ENCODE data around the gene BEST1. TPM values are rescaled to one million over a fixed set of nuclear protein-coding genes. Genes with fewer than 3 reads are reported as not detected.

The BEST1 gene
- total and polyA plus RNA-seq, 2 of the 13 experiments (the other 11 are each of a cell fraction or from before 2014, with no cell fraction given), result 0.09 to 0.65 TPM

- TF ChIP-seq, protein P1, sequence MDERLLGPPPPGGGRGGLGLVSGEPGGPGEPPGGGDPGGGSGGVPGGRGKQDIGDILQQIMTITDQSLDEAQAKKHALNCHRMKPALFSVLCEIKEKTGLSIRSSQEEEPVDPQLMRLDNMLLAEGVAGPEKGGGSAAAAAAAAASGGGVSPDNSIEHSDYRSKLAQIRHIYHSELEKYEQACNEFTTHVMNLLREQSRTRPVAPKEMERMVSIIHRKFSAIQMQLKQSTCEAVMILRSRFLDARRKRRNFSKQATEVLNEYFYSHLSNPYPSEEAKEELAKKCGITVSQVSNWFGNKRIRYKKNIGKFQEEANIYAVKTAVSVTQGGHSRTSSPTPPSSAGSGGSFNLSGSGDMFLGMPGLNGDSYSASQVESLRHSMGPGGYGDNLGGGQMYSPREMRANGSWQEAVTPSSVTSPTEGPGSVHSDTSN (CRISPR knock-in tag; IDR thresholded peaks at IDR 0.05), result no peak
- peak; percentile 30; the same call in 1 of the 2 replicates for TF ChIP-seq ATF2 (CRISPR knock-in tag; IDR thresholded peaks at IDR 0.05)
- no peak for TF ChIP-seq SALL2 (CRISPR knock-in tag; IDR thresholded peaks at IDR 0.05)
- TF ChIP-seq HDAC1 (CRISPR knock-in tag; IDR thresholded peaks at IDR 0.05), result 0 out of 2 replicates have a peak, but pooled peaks have one; percentile 21
- no peak for TF ChIP-seq DR1 (CRISPR knock-in tag; IDR thresholded peaks at IDR 0.05)
- no peak for TF ChIP-seq ZFYVE20 (CRISPR knock-in tag; IDR thresholded peaks at IDR 0.05; ENCODE audit: borderline replicate concordance, low read depth)
- TF ChIP-seq KDM5A (IDR thresholded peaks at IDR 0.05; ENCODE audit: borderline replicate concordance, low read length), result no peak
- TF ChIP-seq ZNF549 (CRISPR knock-in tag; IDR thresholded peaks at IDR 0.05), result no peak
- TF ChIP-seq E2F1 (CRISPR knock-in tag; IDR thresholded peaks at IDR 0.05), result no peak
- TF ChIP-seq, protein P2, sequence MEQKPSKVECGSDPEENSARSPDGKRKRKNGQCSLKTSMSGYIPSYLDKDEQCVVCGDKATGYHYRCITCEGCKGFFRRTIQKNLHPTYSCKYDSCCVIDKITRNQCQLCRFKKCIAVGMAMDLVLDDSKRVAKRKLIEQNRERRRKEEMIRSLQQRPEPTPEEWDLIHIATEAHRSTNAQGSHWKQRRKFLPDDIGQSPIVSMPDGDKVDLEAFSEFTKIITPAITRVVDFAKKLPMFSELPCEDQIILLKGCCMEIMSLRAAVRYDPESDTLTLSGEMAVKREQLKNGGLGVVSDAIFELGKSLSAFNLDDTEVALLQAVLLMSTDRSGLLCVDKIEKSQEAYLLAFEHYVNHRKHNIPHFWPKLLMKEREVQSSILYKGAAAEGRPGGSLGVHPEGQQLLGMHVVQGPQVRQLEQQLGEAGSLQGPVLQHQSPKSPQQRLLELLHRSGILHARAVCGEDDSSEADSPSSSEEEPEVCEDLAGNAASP (CRISPR knock-in tag; IDR thresholded peaks at IDR 0.05; ENCODE audit: borderline replicate concordance), result no peak
- 0 out of 2 replicates have a peak, but pooled peaks have one; percentile 23 for TF ChIP-seq IRF2 (CRISPR knock-in tag; IDR thresholded peaks at IDR 0.05)
- no peak for TF ChIP-seq ZSCAN21 (CRISPR knock-in tag; IDR thresholded peaks at IDR 0.05; ENCODE audit: borderline replicate concordance)
- no peak for TF ChIP-seq ARID2 (CRISPR knock-in tag; IDR thresholded peaks at IDR 0.05; ENCODE audit: borderline replicate concordance)
- TF ChIP-seq ZNF768 (CRISPR knock-in tag; IDR thresholded peaks at IDR 0.05), result no peak
- peak; percentile 59 for TF ChIP-seq ZMYM4 (CRISPR knock-in tag; IDR thresholded peaks at IDR 0.05)
- no peak for TF ChIP-seq ZNF777 (CRISPR knock-in tag; IDR thresholded peaks at IDR 0.05)
- TF ChIP-seq ZSCAN30 (CRISPR knock-in tag; IDR thresholded peaks at IDR 0.05), result no peak
- no peak for TF ChIP-seq KDM2A (CRISPR knock-in tag; IDR thresholded peaks at IDR 0.05; ENCODE audit: borderline replicate concordance, low read depth)
- peak; percentile 54; the same call in 1 of the 2 replicates for TF ChIP-seq TFE3 (CRISPR knock-in tag; IDR thresholded peaks at IDR 0.05)
- 0 out of 2 replicates have a peak, but pooled peaks have one; percentile 32 for TF ChIP-seq ZBTB4 (CRISPR knock-in tag; IDR thresholded peaks at IDR 0.05; ENCODE audit: borderline replicate concordance)
These were observed 46.8 kb downstream of the BEST1 start (continued) for GRCh38 chr11:61996933-61997332.
